ENCODE measurements around the gene GIMAP8. TPM values are rescaled to one million over a fixed set of nuclear protein-coding genes. Genes with fewer than 3 reads are reported as not detected.

Gene GIMAP8
- total RNA-seq, 4 donors from 2014 or later, result 7.1 to 18.5 (median 15.4) TPM

- DNase-seq (ENCODE audit: extremely low spot score), result no peak
- no peaks in the 10 kb centered on the region for H3K36me3 ChIP-seq
- H3K9me3 ChIP-seq, result no peaks in the 10 kb centered on the region
- 77% methylated on average over 12 of the region's 14 CpGs for WGBS
- no peak overlapping the region for H3K27ac ChIP-seq (replicated peaks in 1 of 4)
- H3K4me1 ChIP-seq, result peaks cover 0 to 5% (median 3%) of the 10 kb centered on the region in 4 donors
- intact Hi-C loops (cut with DNase I), result no loop called here
- H3K4me3 ChIP-seq, result no peak overlapping the region
- TF ChIP-seq POLR2A (IDR thresholded peaks at IDR 0.05; ENCODE audit: low read depth) (no peak), POLR2AphosphoS5 (IDR thresholded peaks at IDR 0.05) (no peak), EP300 (IDR thresholded peaks at IDR 0.05) (no peak), CTCF (IDR thresholded peaks at IDR 0.05) (no peak)
- H3K27me3 ChIP-seq, result no peaks in the 10 kb centered on the region
Measured at GRCh38 chr7:150430465-150431085, 19.9 kb upstream of the GIMAP8 start.

- intact Hi-C loops (cut with DNase I), result no loop called here
- TF ChIP-seq EP300 (IDR thresholded peaks at IDR 0.05), result no peak
- TF ChIP-seq CTCF (IDR thresholded peaks at IDR 0.05), result no peak
- TF ChIP-seq POLR2AphosphoS5 (IDR thresholded peaks at IDR 0.05), result no peak
- TF ChIP-seq POLR2A (IDR thresholded peaks at IDR 0.05; ENCODE audit: low read depth), result no peak
Measured at GRCh38 chr7:150431839-150432658, 18.4 kb upstream of the GIMAP8 start.

GRCh38 chr7:150432915-150433892 is 17.2 kb upstream of the GIMAP8 start:
- Histone ChIP-seq H3K4me1 (peaks cover 0 to 5% (median 3%) of the 10 kb centered on the region in 4 donors), H3K4me3 (no peak overlapping the region), H3K27ac (replicated peaks in 1 of 4) (no peak overlapping the region), H3K9me3 (no peaks in the 10 kb centered on the region), H3K36me3 (no peaks in the 10 kb centered on the region), H3K27me3 (no peaks in the 10 kb centered on the region)
- no peak for TF ChIP-seq POLR2AphosphoS5 (IDR thresholded peaks at IDR 0.05)
- TF ChIP-seq EP300 (IDR thresholded peaks at IDR 0.05), result no peak
- no peak for TF ChIP-seq POLR2A (IDR thresholded peaks at IDR 0.05; ENCODE audit: low read depth)
- no peak for TF ChIP-seq CTCF (IDR thresholded peaks at IDR 0.05)
- intact Hi-C loops (cut with DNase I), result no loop called here
- 86% methylated on average over 13 of the region's 14 CpGs for WGBS
- DNase-seq (ENCODE audit: extremely low spot score), result no peak

More at GRCh38 chr7:150431839-150432658, 18.4 kb upstream of the GIMAP8 start:
- H3K36me3 ChIP-seq, result no peaks in the 10 kb centered on the region
- no peak overlapping the region for H3K27ac ChIP-seq (replicated peaks in 1 of 4)
- peaks cover 0 to 5% (median 3%) of the 10 kb centered on the region in 4 donors for H3K4me1 ChIP-seq
- no peaks in the 10 kb centered on the region for H3K27me3 ChIP-seq
- H3K4me3 ChIP-seq, result no peak overlapping the region
- whole genome bisulfite sequencing, result 87% methylated on average over 7 of the region's 7 CpGs
- DNase-seq (ENCODE audit: extremely low spot score), result no peak
- H3K9me3 ChIP-seq, result no peaks in the 10 kb centered on the region

- H3K27ac ChIP-seq (replicated peaks in 1 of 4), result no peak overlapping the region
- TF ChIP-seq EP300 (IDR thresholded peaks at IDR 0.05), result no peak
- DNase-seq (ENCODE audit: extremely low spot score), result no peak
- H3K4me1 ChIP-seq, result no peaks in the 10 kb centered on the region
- no peak overlapping the region for H3K4me3 ChIP-seq
- intact Hi-C loops (cut with DNase I), result no loop called here
- WGBS, result 84% methylated on average over 8 of the region's 8 CpGs
- no peaks in the 10 kb centered on the region for H3K9me3 ChIP-seq
- no peaks in the 10 kb centered on the region for H3K27me3 ChIP-seq
- H3K36me3 ChIP-seq, result no peaks in the 10 kb centered on the region
Measured at GRCh38 chr7:150434240-150434639, 16.2 kb upstream of the GIMAP8 start.

- H3K4me1 ChIP-seq, result no peaks in the 10 kb centered on the region
- H3K27ac ChIP-seq (replicated peaks in 1 of 4), result no peak overlapping the region
- no peaks in the 10 kb centered on the region for H3K36me3 ChIP-seq
- no peaks in the 10 kb centered on the region for H3K9me3 ChIP-seq
- no peak overlapping the region for H3K4me3 ChIP-seq
- no peak for TF ChIP-seq CTCF (IDR thresholded peaks at IDR 0.05)
- TF ChIP-seq POLR2A (IDR thresholded peaks at IDR 0.05; ENCODE audit: low read depth), result no peak
- no peak for TF ChIP-seq EP300 (IDR thresholded peaks at IDR 0.05)
- TF ChIP-seq POLR2AphosphoS5 (IDR thresholded peaks at IDR 0.05), result no peak
- 85% methylated on average over 4 of the region's 4 CpGs for WGBS
- no peaks in the 10 kb centered on the region for H3K27me3 ChIP-seq
- intact Hi-C loops (cut with DNase I), result no loop called here
- DNase-seq (ENCODE audit: extremely low spot score), result no peak
Measured at GRCh38 chr7:150435047-150435389, 15.4 kb upstream of the GIMAP8 start.

All from esophagus muscularis mucosa (tissue), 4 donors.